Left forelimb (tissue), 1 donor: Measurements from ENCODE around the gene STKLD1.
"Not testable (repeated sequence)": the region's sequence is repeated elsewhere in the genome, so short reads cannot be mapped to it uniquely, and the experiment has no call there.

Source experiments
- DNase-seq: peaks from one replicate; pipeline ENCODE4 v3.0.0-alpha.2; 2018; ENCODE audit warnings: low spot score

The STKLD1 gene

DNA sequence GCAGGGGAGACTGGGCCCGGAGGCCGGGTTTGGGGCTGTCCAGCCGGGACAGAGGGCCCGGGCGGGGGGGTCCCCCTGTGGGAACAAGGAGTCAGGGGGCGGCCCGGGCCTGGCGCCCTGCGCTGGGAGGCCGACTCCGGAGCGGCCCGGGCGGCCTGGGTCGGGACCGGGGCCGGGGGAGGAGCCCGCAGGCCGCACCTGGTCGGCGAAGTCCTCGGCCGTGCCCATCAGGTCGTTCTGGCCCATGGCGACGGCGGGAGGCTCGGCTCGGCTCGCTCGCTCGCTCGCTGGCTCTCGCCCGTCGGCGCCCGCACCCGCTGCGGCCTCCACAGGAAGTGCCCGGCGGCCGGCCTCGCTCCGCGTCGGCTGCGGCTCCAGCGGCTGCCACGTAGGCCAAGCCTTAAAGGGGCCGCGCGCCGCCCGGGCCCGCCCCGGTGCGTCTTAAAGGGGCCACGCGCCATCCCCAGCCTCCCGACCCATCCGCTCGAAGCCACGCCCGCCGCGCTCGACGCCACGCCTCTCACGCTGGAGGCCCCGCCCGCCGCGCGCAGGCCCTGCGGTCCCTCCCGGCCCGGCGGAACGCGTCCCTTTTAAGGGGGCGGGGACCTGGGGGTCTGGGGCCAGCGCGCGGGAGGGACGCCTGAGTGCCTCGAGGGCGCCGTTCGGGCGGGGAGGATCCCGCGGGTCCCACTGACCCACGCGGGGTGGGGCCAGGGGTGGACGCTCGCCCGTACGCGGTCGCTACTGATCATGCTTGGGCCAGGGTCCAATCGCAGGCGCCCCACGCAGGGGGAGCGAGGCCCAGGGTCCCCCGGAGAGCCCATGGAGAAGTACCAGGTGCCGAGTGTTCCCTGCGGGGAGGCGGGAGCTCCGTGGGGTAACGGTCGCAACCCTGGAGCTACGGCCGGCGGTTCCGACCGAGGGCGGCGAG lies at the start of gene STKLD1, which contains the start of gene SURF4:
TSS of gene STKLD1 (plus strand) at position 643 of the 931 bp plus-strand sequence. CDS start at position 751, 108 bp downstream.
TSS of gene SURF4 (minus strand) at position 337 of the 931 bp plus-strand sequence. CDS start at position 246, 91 bp downstream.
- DNase-seq, result peak; percentile 98

DNA sequence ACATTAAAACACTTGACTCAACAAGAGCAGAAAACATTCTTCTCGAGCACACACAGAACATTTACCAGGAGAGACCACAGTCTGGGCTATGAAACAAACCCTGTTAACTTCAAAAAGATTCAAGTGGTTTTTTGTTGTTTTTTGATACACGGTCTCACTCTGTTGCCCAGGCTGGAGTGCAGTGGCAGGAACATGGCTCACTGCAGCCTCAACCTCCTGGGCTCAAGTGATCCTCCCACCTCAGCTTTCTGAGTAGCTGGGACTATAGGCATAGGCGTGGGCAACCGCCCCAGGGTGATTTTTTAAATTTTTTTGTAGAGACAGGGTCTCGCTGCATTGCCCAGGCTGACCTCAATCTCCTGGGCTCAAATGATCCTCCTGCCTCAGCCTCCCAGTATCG lies 49.1 kb upstream of the STKLD1 start:
- DNase-seq, result not testable (repeated sequence)

DNA sequence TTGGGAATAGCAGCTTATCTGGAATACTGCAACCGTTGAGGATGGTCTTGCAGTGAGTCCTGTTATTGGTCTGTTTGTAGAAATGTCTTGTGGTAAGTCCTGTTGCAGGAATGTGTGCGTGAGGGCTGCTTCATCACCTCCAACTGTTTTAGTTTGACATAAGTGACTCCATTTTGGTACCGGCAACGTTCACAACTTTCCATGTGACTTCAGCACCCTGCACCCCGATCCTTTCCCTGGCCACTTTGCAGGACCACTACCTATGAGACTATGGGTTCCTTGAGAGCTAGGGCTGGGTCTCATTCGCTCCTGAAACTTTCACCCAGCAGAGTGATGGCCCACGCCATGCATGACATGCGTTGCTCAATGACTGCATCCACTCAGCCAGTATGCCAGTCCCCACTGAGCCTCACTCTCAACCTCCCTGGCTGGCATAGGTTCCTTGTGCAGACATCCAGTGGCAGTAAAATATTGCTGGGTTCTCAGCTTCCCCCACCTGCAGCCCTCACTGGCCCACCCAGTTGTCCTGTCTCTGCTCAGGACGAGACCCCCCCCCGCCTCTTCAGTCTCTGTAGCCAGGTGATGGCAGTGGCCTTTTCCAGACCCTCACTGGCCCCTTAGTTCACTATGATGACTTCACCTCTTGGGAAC lies 48.2 kb upstream of the STKLD1 start:
- DNase-seq, result no peak

DNA sequence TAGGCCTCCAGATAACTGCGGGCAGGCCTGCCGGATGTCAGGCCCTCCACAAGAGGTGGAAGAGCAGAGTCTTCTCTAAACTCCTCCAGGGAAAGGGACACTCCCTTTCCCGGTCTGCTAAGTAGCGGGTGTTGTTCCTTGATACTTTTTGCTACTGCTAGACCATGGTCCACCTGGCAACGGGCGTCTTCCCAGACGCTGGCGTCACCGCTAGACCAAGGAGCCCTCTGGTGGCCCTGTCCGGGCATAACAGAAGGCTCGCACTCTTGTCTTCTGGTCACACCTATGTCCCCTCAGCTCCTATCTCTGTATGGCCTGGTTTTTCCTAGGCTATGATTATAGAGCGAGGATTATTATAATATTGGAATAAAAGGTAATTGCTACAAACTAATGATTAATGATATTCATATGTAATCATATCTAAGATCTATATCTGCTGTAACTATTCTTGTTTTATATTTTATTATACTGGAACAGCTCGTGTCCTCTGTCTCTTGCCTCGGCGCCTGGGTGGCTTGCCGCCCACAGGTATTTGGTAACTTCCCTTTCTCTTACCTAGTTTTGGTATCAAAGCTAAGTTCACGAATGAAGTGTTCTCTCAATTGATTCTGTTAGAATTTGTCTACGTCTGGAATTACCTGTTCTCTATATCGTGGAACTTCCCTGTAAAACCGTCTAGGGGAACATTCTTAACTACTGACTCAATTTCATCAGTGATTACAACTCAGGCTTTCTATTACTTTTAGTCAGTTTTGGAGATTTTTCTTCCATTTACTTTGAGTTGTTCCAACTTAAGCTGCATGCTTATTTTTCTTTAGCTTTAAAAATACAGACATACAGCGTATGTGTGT lies 46.6 kb upstream of the STKLD1 start:
- DNase-seq, result not testable (repeated sequence)

DNA sequence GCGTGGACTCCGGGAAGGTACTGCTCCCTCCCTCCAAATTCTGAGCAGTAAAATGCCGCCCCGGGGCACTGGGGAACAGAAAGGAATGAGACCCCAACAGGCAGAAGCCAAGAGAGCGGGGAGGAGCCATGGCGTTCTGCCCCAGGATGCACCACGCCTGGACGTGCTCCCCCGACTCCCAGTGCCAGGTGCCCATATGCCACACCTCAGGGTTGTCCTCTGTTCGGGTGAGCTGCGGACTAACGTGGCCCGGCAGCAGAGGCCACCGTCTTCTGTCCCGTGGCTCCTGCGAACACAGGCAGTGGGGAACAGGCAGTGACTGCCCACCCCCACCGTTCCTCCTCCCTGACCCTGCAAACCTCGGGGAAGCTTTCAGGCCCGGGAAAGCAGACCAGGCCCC lies 44.9 kb upstream of the STKLD1 start:
- no peak for DNase-seq

DNA sequence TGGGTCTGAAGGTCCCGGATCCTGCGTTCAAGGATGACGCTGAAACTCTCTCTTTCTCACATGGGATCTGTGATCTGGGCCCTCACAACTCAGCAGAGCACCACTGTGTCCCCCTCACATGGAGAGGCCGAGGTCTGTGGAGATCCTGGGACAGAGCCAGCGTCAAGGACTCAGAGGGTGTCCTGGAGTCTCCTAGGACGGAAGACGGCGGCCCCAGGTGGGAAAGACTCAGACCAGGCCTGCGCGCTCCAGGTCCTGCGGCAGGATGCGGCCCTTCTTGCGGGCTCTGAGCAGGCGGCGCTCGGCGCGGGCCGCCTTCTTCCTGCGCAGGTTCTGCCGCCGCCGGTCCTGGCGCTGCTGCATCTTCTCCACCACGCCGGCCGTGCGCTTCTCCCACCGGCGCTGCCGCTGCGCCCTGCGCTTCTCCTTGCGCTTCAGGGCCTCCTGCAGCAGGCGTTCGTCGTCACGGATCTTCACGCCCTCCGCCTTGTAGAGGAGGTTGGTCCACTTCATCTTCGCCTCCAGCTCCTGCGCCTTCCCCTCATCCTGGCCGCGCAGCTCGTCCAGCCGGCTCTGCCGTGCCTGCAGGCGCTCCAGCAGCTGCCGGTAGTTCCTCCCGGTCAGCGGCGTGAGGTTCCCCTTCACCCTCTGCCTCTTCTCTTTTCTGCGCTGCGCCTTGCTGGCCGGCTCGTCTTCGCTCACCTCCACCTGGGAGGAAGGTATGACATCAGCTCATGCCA lies 44.4 kb upstream of the STKLD1 start:
- DNase-seq, result no peak

DNA sequence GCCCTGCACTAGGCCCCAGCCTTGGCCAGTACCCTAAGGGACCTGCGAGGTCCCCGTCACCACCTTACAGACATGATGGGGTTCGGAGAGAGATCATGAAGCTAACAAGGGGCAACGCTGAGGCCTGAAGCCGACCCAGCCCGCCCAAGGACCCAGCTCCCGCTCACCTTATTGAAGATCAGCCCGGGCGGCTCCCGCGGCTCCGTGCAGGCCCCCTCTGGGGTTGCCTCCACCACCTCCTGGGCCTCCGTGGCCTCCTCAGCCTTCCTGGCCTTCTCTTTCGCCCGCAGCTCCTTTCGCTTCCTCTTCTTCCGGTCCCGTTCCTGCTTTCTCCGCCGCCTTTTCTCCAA lies 43.8 kb upstream of the STKLD1 start:
- DNase-seq, result no peak

DNA sequence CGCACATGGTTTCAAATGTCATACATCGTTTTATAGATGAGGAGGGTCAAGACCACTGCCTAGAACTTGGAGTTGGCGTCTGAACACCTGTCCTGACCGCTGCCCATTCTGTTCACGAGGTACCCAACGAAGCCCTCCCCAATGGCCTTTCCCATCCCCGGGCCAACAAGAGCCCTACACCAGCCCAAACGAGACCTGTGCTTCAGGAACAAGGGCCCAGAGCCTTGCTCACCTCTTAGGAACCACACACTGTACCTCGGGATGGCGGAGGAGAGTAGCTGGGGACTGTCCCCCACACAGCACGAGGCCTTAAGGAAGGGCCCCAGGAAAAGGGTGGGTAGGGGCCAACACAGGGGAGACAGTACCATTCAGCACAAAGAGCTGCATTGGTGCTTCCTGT lies 43.2 kb upstream of the STKLD1 start:
- no peak for DNase-seq

DNA sequence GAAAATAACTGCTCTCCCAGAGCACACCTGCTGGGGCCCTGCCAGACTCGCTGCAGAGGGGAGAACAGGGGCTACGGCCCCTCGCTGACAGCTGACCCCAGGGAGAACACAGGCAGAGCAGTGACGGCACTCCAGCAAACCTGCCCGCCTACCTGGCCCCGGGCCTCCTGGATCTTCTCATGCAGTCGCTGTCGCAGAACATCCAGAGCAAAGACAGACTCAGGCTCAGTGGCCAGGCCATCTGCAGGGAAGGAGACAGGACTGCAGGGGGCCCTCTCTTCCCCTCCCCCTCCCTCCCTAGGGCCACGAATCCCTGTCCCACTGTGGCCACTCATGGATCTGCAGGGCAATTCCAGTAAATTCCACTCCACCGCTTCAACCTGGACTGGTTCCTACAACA lies 42.6 kb upstream of the STKLD1 start:
- DNase-seq, result no peak

DNA sequence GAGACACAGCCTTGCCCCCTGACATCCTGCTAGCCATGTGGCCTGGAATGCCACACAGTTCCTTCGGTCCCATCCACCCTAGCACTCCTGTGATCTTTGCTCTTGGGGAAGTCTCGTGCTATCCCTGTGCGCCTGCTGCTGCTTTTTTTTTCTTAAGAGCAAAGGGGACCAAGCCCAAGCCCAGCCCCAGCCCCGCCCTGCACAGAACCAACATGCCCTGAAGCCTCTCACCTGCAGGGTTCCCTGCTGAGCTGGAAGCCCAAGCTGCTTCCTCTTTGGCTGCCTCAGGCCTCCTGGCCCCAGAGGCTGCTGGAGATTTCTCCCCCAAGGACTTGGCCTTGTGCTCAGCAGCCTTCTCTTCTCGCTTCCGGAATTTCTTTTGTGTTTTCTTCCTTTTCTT lies 42.0 kb upstream of the STKLD1 start:
- DNase-seq, result no peak

DNA sequence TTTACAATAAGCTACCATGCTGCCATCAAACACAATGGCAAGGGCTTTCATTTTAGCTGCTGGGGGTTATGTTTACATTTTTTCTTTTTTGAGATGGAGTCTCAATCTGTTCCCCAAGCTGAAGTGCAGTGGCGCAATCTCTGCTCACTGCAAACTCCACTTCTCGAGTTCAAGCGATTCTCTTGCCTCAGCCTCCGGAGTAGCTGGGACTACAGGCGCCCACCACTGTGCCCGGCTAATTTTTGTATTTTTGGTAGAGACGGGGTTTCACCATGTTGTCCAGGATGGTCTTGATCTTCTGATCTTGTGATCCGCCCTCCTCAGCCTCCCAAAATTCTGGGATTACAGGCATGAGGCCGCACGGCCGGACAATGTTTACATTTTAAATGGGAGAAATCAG lies 41.3 kb upstream of the STKLD1 start:
- not testable (repeated sequence) for DNase-seq

DNA sequence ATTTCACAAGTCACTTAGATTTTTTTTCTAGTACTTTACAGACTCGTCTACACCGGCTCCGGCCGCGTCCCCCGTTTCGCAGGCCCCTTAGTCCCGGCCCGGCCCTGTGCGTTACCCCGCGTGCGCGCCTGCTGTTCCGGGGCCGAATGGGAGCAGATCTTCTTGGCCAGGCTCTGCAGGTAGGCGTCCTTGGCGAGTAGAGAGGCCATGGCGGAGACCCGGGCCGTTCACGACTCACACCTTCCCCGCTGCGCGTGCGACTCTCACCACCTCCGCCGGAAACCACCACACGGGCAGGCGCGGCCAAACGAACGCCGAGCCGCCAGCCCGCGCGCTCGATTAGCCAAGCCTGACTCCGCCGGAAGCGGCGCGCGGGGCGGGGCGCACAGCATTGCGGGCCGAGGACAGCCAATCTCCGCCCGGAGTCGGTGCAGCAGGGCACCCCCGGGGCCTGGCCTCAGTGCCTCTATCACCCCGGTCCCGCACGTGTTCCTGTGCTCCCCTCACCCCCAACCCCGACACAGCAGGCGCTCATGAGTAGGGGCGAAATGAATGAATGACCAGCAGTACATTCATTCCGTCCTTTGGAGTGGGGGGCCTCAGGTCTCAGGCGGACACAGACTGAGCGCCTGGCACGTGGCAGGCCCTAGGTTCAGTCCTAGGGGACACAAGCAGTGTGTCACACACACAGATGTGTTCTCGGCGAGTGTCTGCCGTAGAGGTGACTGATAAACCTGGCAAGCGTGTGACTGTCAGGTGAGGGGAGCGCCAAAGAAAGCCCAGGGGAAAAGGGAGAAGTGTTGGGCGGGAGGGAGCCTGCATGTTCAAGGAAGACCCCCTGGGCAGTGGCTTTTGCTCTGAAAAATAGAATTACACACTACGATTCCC lies 40.0 kb upstream of the STKLD1 start, which contains the start of gene SURF6:
TSS of gene SURF6 (minus strand) at position 265 of the 888 bp plus-strand sequence. CDS start at position 209, 56 bp downstream.
- DNase-seq, result peak; percentile 93

DNA sequence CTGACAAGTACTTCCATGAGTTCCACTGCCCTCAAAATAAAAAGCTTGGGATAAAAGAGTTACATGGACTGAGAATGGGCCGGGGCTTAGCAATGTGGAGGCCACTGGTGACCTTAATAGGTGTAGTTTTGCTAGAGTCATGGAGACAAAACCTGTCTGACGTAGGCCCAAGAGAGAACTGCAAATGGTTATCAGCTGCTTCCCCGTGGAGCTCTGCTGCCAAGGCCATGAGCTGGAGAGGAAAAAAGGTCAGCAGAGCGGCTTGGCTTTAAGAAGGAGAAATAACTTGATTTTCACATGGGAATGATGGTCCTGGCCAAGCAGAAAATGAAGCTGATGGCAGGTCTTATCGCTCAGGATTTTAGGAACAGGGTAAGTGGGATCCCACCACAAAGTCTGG lies 36.5 kb upstream of the STKLD1 start:
- DNase-seq, result no peak

DNA sequence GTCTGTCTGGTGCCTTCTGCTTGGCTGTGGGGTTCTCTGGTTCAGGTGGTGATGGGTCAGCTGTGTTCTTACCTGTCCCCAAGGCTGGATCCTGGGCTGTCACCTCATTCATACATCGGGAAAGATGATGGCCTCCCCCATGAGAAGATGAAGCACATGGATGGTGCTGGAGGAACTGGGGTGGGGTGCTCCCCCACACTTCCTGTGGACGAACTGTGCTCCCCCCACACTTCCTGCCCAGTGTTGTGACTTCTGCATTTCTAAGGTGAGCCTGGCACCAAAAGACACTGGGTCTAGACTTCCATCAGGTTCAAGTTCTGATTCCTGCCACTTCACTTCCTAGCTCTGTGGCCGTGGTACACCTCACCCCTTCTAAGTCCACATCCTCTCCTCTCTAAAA lies 35.9 kb upstream of the STKLD1 start:
- DNase-seq, result no peak

DNA sequence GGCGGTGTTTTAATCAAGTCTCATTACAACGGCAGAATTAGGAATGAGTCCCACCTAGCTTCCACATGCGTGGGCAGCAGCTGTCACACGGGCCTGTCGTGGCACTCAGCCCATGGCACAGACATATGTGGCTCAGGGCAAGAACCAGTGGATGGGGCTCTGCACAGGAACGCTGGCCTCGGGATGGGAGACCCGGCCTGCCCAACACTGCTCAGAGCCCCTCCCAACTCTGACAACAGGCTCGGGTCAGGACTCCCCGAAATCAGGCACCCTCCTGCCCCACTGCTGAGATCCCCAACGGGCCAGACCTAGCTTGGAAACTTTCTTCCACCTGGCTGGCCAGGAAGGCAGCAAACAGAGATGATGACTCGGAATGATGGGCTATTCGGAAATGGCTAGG lies 35.2 kb upstream of the STKLD1 start:
- no peak for DNase-seq

DNA sequence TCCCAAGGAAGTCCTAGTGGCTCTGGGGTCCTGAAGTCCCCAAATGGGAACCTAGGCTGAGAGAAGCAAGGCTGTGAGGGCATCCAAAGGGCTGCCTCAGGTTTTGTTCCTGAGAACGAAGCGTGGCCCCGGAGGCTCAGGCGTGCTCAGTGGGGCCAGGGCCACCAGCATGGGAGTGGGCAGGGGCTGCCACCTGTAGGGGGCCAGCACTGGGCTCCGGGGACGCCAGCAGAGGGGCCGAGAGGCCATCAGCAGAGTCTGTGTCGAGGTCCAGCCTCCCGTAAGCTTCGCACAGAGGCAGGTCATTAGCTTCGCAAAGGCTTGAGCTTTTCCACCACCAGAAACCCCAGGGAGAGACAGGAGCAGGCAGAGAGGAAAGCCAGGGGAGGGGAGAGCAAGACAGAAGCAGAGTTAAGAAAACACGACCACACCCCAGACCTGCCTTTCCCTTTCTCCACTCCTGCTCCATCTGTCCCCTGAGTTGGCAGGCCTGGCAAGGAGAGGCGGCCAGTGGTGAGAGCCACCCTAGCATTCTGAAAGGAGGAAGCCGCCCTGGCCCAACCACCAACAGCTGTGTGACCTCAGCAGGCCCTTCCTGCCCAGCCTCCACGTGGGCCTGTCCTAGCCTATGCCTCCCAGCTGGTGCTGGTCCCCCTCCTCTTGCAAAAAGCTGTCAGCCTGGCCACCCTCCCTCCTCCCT lies 34.6 kb upstream of the STKLD1 start:
- DNase-seq, result no peak

DNA sequence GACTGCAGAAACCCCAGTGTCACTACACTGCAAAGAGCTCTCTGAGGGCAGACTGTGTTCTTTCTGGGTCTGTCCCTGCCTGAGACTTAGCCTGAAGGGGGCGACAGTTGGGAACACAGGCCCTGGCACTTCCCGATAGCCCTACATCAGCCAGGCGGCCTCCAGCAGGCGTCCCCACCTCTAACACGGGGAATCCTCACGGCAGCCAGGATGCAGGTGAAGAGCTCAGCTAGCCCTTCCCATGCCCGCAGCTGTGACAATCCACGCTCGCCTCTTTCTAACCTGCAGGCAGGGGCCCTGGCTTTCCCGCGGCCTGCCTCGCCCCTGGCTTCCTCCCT lies 34.1 kb upstream of the STKLD1 start:
- DNase-seq, result no peak

DNA sequence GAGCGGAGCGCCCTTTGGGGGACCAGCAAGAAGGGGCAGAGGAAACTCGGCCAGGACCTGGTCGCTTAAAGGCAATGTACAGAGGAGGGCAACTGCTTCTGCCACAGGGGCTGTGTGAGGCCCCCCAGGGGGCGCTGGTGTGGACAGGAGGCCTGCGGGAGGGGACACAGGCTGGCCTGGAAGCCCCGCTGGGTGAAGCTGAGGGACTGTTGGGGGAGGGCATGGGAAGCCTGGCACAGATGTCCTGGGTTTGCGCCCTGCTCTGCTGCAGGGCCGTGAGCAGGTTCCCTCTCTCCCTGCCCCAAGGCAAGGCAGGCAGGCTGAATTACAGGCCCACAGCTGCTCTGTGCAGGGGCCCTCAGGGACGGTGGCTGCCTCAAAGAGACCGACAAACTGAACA lies 33.6 kb upstream of the STKLD1 start:
- DNase-seq, result no peak

DNA sequence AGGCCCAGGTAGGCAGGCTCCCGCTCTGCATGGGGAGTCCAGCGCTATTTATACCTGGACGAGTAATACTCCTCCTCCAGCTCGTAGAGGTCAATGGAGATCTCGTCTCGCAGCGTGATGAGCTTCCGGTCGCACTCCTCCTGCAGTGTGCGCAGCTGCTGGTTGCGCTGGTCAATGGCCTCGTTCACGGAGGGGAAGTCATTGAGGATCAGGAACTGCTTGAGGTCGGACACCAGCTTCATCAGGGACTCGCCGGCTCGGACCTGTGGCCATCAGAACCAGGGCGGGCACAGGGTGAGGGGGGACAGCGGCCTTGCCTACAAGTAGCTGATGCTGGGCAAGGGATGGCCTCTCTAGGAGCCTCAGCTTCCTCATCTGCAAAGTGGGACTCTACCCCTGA lies 32.1 kb upstream of the STKLD1 start:
- no peak for DNase-seq

DNA sequence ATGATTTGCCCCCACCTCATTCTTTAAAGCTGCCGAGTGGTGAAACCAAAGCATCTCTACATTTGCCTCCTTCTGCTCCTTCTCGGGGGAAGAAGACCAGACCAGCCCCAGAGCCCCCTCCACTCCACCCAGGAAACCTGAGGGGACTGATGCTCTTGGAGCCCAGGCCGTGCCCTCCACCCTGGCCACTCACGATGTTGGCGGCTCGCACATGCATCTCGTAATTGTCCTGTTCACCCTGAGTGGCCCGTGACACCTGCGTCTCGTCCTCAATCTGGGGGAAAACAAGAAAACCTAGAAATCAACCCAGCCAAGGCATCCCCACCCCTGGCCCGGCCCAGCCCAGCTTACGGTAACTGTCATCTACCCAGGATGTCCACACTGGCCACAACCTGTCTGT lies 31.2 kb upstream of the STKLD1 start:
- no peak for DNase-seq
